ENCODE measurements around the gene FAM181B.

GRCh38 chr11:82754410-82754809, 20.7 kb upstream of the FAM181B start:
- TF ChIP-seq SIN3A (IDR thresholded peaks at IDR 0.05; ENCODE audit: borderline replicate concordance, low read depth, low read length) (no peak), USF1 (IDR thresholded peaks at IDR 0.05; ENCODE audit: borderline replicate concordance, low read depth) (no peak), CTCF (IDR thresholded peaks at IDR 0.05) (no peak), REST (IDR thresholded peaks at IDR 0.05; ENCODE audit: low read depth, low read length) (no peak), YY1 (IDR thresholded peaks at IDR 0.05; ENCODE audit: low read depth) (no peak), ZBTB33 (IDR thresholded peaks at IDR 0.05; ENCODE audit: borderline replicate concordance, low read depth) (no peak), JUND (IDR thresholded peaks at IDR 0.05) (no peak), USF2 (IDR thresholded peaks at IDR 0.05; ENCODE audit: borderline replicate concordance, low read depth, low read length) (no peak), POLR2AphosphoS5 (IDR thresholded peaks at IDR 0.05; ENCODE audit: low read depth, low read length) (no peak), RAD21 (IDR thresholded peaks at IDR 0.05; ENCODE audit: low read length) (no peak), MXI1 (IDR thresholded peaks at IDR 0.05; ENCODE audit: low read depth, low read length) (no peak), RFX5 (IDR thresholded peaks at IDR 0.05; ENCODE audit: low read length) (no peak), NFIC (IDR thresholded peaks at IDR 0.05; ENCODE audit: borderline replicate concordance) (no peak)
